ENCODE measurements around the gene GALNT18. TPM values are rescaled to one million over a fixed set of nuclear protein-coding genes. Genes with fewer than 3 reads are reported as not detected.

The GALNT18 gene
- total and polyA plus RNA-seq, 4 donors = 2.1 to 11.0 (median 3.8) TPM

DNA sequence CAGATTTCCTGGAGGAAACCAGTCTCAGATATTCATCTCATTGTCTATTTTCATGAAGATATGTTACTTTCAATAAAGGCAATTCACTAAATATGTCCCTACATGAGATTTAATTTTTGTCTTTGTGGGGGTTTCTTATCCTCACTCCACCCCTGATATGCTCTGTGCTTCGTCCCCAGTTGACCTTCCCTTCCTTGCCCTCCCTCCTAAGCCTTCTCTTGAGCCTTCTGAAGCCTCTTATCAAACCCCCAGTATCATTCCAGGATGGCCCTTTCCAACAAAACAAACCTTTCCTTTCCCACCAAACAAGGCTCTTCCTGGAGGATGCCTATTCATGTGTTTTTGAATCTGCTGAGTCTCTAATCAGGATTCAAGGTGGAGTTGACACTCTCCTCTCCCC lies 313.6 kb downstream of the GALNT18 start:
- 84% methylated on average over 1 of the region's 1 CpG for whole genome bisulfite sequencing
- H3K4me1 ChIP-seq (ENCODE audit: control insufficient read depth in 4 of 4, insufficient read depth in 4 of 4, low read length in 3 of 4) = no peaks in the 10 kb centered on the region
- H3K9ac ChIP-seq (ENCODE audit: low read depth in 1 of 2, low read length in 2 of 2) = no peak overlapping the region
- H3K27ac ChIP-seq (ENCODE audit: low read depth in 1 of 2, low read length in 2 of 2) = no peak overlapping the region
- H3K36me3 ChIP-seq (ENCODE audit: control insufficient read depth in 4 of 4, insufficient read depth in 3 of 4, low read depth in 1 of 4, low read length in 3 of 4) = peaks cover 0 to 11% (median 5%) of the 10 kb centered on the region in 4 donors
- H3K4me3 ChIP-seq (ENCODE audit: low read depth in 1 of 3, low read length in 3 of 3) = no peak overlapping the region
- DNase-seq (ENCODE audit: low spot score) = no peak
- TF ChIP-seq RXRA (IDR thresholded peaks at IDR 0.05) (peak in 1 of 2 donors; percentile 6), HNF4G (IDR thresholded peaks at IDR 0.05) (no peak)
- H3K27me3 ChIP-seq (ENCODE audit: control insufficient read depth in 4 of 4, insufficient read depth in 4 of 4, low read length in 3 of 4) = no peaks in the 10 kb centered on the region
- H3K9me3 ChIP-seq (ENCODE audit: control insufficient read depth in 4 of 4, low read length in 3 of 4) = no peaks in the 10 kb centered on the region

DNA sequence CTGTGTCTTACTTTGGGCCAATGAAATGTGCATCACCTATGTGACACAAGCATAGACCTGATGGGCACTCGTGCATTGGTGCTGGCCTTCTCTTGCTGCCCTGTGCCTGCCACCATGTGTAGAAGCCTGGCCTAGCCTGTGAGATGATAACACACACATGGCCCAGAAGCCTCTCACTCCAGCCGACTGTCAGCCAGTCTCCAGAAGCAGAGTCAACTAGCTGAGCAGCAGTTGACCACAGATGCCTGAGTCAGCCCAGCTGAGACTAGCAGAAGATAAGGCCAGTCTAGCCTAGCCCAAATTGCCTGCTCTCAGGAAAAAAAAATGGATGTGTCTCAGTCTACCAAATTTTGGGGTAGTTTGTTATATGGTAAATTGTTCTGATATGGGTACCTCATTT lies 314.9 kb downstream of the GALNT18 start:
- Histone ChIP-seq H3K36me3 (ENCODE audit: control insufficient read depth in 4 of 4, insufficient read depth in 3 of 4, low read depth in 1 of 4, low read length in 3 of 4) (peaks cover 0 to 11% (median 4%) of the 10 kb centered on the region in 4 donors), H3K9me3 (ENCODE audit: control insufficient read depth in 4 of 4, low read length in 3 of 4) (no peaks in the 10 kb centered on the region), H3K4me3 (ENCODE audit: low read depth in 1 of 3, low read length in 3 of 3) (no peak overlapping the region), H3K27me3 (ENCODE audit: control insufficient read depth in 4 of 4, insufficient read depth in 4 of 4, low read length in 3 of 4) (no peaks in the 10 kb centered on the region), H3K9ac (ENCODE audit: low read depth in 1 of 2, low read length in 2 of 2) (no peak overlapping the region), H3K27ac (ENCODE audit: low read depth in 1 of 2, low read length in 2 of 2) (no peak overlapping the region), H3K4me1 (ENCODE audit: control insufficient read depth in 4 of 4, insufficient read depth in 4 of 4, low read length in 3 of 4) (no peaks in the 10 kb centered on the region)
- DNase-seq (ENCODE audit: low spot score) = no peak
- TF ChIP-seq, protein P1, sequence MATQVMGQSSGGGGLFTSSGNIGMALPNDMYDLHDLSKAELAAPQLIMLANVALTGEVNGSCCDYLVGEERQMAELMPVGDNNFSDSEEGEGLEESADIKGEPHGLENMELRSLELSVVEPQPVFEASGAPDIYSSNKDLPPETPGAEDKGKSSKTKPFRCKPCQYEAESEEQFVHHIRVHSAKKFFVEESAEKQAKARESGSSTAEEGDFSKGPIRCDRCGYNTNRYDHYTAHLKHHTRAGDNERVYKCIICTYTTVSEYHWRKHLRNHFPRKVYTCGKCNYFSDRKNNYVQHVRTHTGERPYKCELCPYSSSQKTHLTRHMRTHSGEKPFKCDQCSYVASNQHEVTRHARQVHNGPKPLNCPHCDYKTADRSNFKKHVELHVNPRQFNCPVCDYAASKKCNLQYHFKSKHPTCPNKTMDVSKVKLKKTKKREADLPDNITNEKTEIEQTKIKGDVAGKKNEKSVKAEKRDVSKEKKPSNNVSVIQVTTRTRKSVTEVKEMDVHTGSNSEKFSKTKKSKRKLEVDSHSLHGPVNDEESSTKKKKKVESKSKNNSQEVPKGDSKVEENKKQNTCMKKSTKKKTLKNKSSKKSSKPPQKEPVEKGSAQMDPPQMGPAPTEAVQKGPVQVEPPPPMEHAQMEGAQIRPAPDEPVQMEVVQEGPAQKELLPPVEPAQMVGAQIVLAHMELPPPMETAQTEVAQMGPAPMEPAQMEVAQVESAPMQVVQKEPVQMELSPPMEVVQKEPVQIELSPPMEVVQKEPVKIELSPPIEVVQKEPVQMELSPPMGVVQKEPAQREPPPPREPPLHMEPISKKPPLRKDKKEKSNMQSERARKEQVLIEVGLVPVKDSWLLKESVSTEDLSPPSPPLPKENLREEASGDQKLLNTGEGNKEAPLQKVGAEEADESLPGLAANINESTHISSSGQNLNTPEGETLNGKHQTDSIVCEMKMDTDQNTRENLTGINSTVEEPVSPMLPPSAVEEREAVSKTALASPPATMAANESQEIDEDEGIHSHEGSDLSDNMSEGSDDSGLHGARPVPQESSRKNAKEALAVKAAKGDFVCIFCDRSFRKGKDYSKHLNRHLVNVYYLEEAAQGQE (IDR thresholded peaks at IDR 0.05) = no peak
- TF ChIP-seq, protein P2, sequence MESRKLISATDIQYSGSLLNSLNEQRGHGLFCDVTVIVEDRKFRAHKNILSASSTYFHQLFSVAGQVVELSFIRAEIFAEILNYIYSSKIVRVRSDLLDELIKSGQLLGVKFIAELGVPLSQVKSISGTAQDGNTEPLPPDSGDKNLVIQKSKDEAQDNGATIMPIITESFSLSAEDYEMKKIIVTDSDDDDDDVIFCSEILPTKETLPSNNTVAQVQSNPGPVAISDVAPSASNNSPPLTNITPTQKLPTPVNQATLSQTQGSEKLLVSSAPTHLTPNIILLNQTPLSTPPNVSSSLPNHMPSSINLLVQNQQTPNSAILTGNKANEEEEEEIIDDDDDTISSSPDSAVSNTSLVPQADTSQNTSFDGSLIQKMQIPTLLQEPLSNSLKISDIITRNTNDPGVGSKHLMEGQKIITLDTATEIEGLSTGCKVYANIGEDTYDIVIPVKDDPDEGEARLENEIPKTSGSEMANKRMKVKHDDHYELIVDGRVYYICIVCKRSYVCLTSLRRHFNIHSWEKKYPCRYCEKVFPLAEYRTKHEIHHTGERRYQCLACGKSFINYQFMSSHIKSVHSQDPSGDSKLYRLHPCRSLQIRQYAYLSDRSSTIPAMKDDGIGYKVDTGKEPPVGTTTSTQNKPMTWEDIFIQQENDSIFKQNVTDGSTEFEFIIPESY (IDR thresholded peaks at IDR 0.05) = no peak
- TF ChIP-seq, protein P3, sequence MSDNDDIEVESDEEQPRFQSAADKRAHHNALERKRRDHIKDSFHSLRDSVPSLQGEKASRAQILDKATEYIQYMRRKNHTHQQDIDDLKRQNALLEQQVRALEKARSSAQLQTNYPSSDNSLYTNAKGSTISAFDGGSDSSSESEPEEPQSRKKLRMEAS (IDR thresholded peaks at IDR 0.05) = no peak
- TF ChIP-seq RAD21 (IDR thresholded peaks at IDR 0.05) (no peak), YY1 (IDR thresholded peaks at IDR 0.05) (no peak), EGR1 (IDR thresholded peaks at IDR 0.05; ENCODE audit: low read depth in 2 of 2) (no peak), RXRA (IDR thresholded peaks at IDR 0.05) (no peak), FOXA1 (IDR thresholded peaks at IDR 0.05) (no peak), FOXA2 (IDR thresholded peaks at IDR 0.05) (no peak), TAF1 (conservative IDR thresholded peaks at IDR 0.05) (no peak), GABPA (IDR thresholded peaks at IDR 0.05 in 1 of 2, conservative IDR thresholded peaks at IDR 0.05 in 1 of 2) (no peak), JUND (IDR thresholded peaks at IDR 0.05) (no peak), HNF4A (conservative IDR thresholded peaks at IDR 0.05) (no peak)
- WGBS = 89% methylated on average over 2 of the region's 2 CpGs

DNA sequence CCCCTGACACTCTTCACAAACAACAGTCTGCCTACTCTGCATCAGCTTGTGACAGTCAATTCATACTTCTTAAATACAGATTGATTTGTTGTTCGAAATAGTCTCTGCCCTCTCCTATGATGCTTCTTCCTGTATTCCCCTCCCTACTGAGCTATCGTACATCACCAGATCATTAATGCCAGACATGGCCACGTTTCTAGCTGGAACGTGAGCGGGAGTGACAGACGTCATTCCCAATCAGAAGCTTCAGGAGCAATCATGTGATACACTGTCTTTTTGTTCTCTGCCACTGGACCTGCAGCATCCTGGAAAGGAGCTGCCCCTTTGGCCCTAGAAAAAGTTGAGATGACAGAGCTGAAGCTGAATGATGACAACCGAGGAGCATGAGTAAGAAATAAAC lies 317.3 kb downstream of the GALNT18 start:
- no peak for DNase-seq (ENCODE audit: low spot score)
- Histone ChIP-seq H3K9ac (ENCODE audit: low read depth in 1 of 2, low read length in 2 of 2) (no peak overlapping the region), H3K36me3 (ENCODE audit: control insufficient read depth in 4 of 4, insufficient read depth in 3 of 4, low read depth in 1 of 4, low read length in 3 of 4) (peaks cover 0 to 11% (median 5%) of the 10 kb centered on the region in 4 donors), H3K27ac (ENCODE audit: low read depth in 1 of 2, low read length in 2 of 2) (no peak overlapping the region), H3K4me3 (ENCODE audit: low read depth in 1 of 3, low read length in 3 of 3) (no peak overlapping the region), H3K27me3 (ENCODE audit: control insufficient read depth in 4 of 4, insufficient read depth in 4 of 4, low read length in 3 of 4) (no peaks in the 10 kb centered on the region), H3K9me3 (ENCODE audit: control insufficient read depth in 4 of 4, low read length in 3 of 4) (no peaks in the 10 kb centered on the region), H3K4me1 (ENCODE audit: control insufficient read depth in 4 of 4, insufficient read depth in 4 of 4, low read length in 3 of 4) (no peaks in the 10 kb centered on the region)
- TF ChIP-seq, protein P2 (IDR thresholded peaks at IDR 0.05) = no peak
- TF ChIP-seq, protein P4, sequence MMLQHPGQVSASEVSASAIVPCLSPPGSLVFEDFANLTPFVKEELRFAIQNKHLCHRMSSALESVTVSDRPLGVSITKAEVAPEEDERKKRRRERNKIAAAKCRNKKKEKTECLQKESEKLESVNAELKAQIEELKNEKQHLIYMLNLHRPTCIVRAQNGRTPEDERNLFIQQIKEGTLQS (IDR thresholded peaks at IDR 0.05) = no peak
- TF ChIP-seq SP1 (IDR thresholded peaks at IDR 0.05) = no peak
- TF ChIP-seq FOXA1 (IDR thresholded peaks at IDR 0.05) = no peak
- TF ChIP-seq JUND (IDR thresholded peaks at IDR 0.05) = no peak
- TF ChIP-seq NR2F2 (IDR thresholded peaks at IDR 0.05) = no peak
- no peak for TF ChIP-seq GABPA (IDR thresholded peaks at IDR 0.05 in 1 of 2, conservative IDR thresholded peaks at IDR 0.05 in 1 of 2)
- no peak for TF ChIP-seq FOXA2 (IDR thresholded peaks at IDR 0.05)
- no peak for TF ChIP-seq EGR1 (IDR thresholded peaks at IDR 0.05; ENCODE audit: low read depth in 2 of 2)
- no peak for TF ChIP-seq YY1 (IDR thresholded peaks at IDR 0.05)
- TF ChIP-seq HNF4A (conservative IDR thresholded peaks at IDR 0.05) = no peak
- TF ChIP-seq RXRA (IDR thresholded peaks at IDR 0.05) = no peak
- TF ChIP-seq, protein P3 (IDR thresholded peaks at IDR 0.05) = no peak
- TF ChIP-seq HNF4G (IDR thresholded peaks at IDR 0.05) = no peak
- WGBS = 82% methylated on average over 7 of the region's 7 CpGs

All from liver (tissue), 9 donors.